Endothelial cell of umbilical vein (primary cell): ENCODE results near the gene EXOC6. TPM values are rescaled to one million over a fixed set of nuclear protein-coding genes. Genes with fewer than 3 reads are reported as not detected.

Experiments used
- BruUV-seq: library from RNA; stranded (reverse); fragments of 400-500 nt; replicated peaks from 2 replicates; lab custom pipeline; 2021; lab: Mats Ljungman, UMichigan
- CTCF ChIA-PET: fragments of 300-600, 350-600 bp; sonication (Branson Sonifier 250); formaldehyde crosslinking; loops from one replicate; lab custom pipeline; 2021; ENCODE audit warnings: antibody characterized with exemption, inconsistent platforms; lab: Charles Lee
- POLR2A ChIA-PET: fragments of 300-600, 350-600 bp; sonication (Branson Sonifier 250); formaldehyde crosslinking; loops from one replicate; lab custom pipeline; 2021; ENCODE audit warnings: antibody characterized with exemption, inconsistent platforms; lab: Charles Lee
- DNase-seq: peaks from one replicate; pipeline ENCODE4 v3.0.0-alpha.2; 2011; ENCODE audit warnings: low read depth, low spot score
- FAIRE-seq: peaks from 2 replicates; lab custom pipeline; 2011; peaks lifted over from hg19 to GRCh38; lab: Jason Lieb, UNC
- H2AFZ ChIP-seq: 2 replicates; pipeline ENCODE4 v1.6.0; 2012; ENCODE audit warnings: low read depth, low read length, control low read depth, inconsistent platforms
- H3K27ac ChIP-seq: 2 replicates; pipeline ENCODE4 v1.5.1; 2011; ENCODE audit warnings: low read depth, mild to moderate bottlenecking, control low read depth, low read length, moderate library complexity; ENCODE audit not compliant: insufficient read depth
- H3K27me3 ChIP-seq, 2 experiments: 2 replicates each; pipeline versions ENCODE4 v1.6.0 to v1.6.1; 2011; ENCODE audit warnings: low read length in 2 of 2, mixed read lengths in 1 of 2; ENCODE audit not compliant: control insufficient read depth in 2 of 2, insufficient read depth in 2 of 2
- H3K36me3 ChIP-seq, 2 experiments: 2 replicates in 1 of 2; 3 replicates in 1 of 2; pipeline ENCODE4 v1.5.1; 2011; ENCODE audit warnings: low read length in 2 of 2, mild to moderate bottlenecking in 1 of 2, moderate library complexity in 1 of 2; ENCODE audit not compliant: control insufficient read depth in 2 of 2, insufficient read depth in 2 of 2; ENCODE audit errors: extremely low read depth in 1 of 2
- H3K4me1 ChIP-seq: 3 replicates; pipeline ENCODE4 v1.5.1; 2011; ENCODE audit warnings: mild to moderate bottlenecking, low read length; ENCODE audit not compliant: control insufficient read depth, insufficient read depth; ENCODE audit errors: extremely low read depth
- H3K4me2 ChIP-seq: 2 replicates; pipeline ENCODE4 v1.6.1; 2011; ENCODE audit warnings: low read length, control low read depth, mixed read lengths; ENCODE audit not compliant: insufficient read depth
- H3K4me3 ChIP-seq, 3 experiments: fragments of 200-600 bp in 1 of 3; sonication (generic), shearing (Covaris generic) in 1 of 3; replicated peaks in 1 of 3; 2 replicates each; pipeline ENCODE4 v1.5.1; 2011 to 2016; ENCODE audit warnings: control low read depth in 3 of 3, low read length in 3 of 3, mild to moderate bottlenecking in 2 of 3, inconsistent platforms in 1 of 3, low read depth in 1 of 3, moderate library complexity in 1 of 3; ENCODE audit not compliant: insufficient read depth in 1 of 3
- H3K79me2 ChIP-seq: 2 replicates; pipeline ENCODE4 v1.6.0; 2012; ENCODE audit warnings: low read length, inconsistent platforms; ENCODE audit not compliant: control insufficient read depth, insufficient read depth
- H3K9ac ChIP-seq: replicated peaks from 2 replicates; pipeline ENCODE3; 2011; ENCODE audit warnings: low read length, control low read depth; ENCODE audit not compliant: insufficient read depth; ENCODE audit errors: extremely low read depth
- H3K9me1 ChIP-seq: replicated peaks from 3 replicates; pipeline ENCODE4 v1.6.0; 2011; ENCODE audit warnings: mild to moderate bottlenecking, low read length; ENCODE audit not compliant: control insufficient read depth, insufficient read depth; ENCODE audit errors: extremely low read depth
- H3K9me3 ChIP-seq: replicated peaks from 2 replicates; pipeline ENCODE4 v1.5.1; 2012; ENCODE audit warnings: low read length, inconsistent platforms; ENCODE audit not compliant: control insufficient read depth, insufficient read depth
- H4K20me1 ChIP-seq: replicated peaks from 2 replicates; pipeline ENCODE3; 2011; ENCODE audit warnings: mild to moderate bottlenecking, low read length; ENCODE audit not compliant: control insufficient read depth, insufficient read depth; ENCODE audit errors: extremely low read depth
- FOS ChIP-seq: IDR thresholded peaks from 2 replicates; pipeline ENCODE4 v1.6.1; 2011; ENCODE audit warnings: mild to moderate bottlenecking, low read length, moderate library complexity, borderline replicate concordance; ENCODE audit not compliant: insufficient read depth
- GATA2 ChIP-seq: IDR thresholded peaks from 2 replicates; pipeline ENCODE4 v1.7.0; 2011; ENCODE audit warnings: low read depth, mild to moderate bottlenecking, moderate library complexity, mixed read lengths, low read length; ENCODE audit not compliant: insufficient read length, insufficient read depth
- JUN ChIP-seq: IDR thresholded peaks from 2 replicates; pipeline ENCODE4 v1.6.1; 2011; ENCODE audit warnings: borderline replicate concordance, low read depth; ENCODE audit not compliant: insufficient read length, insufficient read depth
- MYC ChIP-seq: IDR thresholded peaks from one replicate; pipeline ENCODE4 v1.6.1; 2011; ENCODE audit warnings: mild to moderate bottlenecking, low read depth, low read length
- POLR2AphosphoS5 ChIP-seq: IDR thresholded peaks from 2 replicates; pipeline ENCODE4 v1.6.1; 2012; ENCODE audit warnings: low read depth, mild to moderate bottlenecking, control low read depth, low read length, moderate library complexity; ENCODE audit not compliant: insufficient read depth
- dilution Hi-C: fragments of 300-500 bp; cut with MboI; formaldehyde crosslinking; loops from one replicate; pipeline ENCODE4 v1.15.0; 2019; ENCODE audit warnings: low sequenced_read_pairs; ENCODE audit not compliant: extremely low pct_ligation_motif_present
- intact Hi-C: fragments of 100-400 bp; cut with micrococcal nuclease; formaldehyde crosslinking; loops from one replicate; pipeline ENCODE4 v1.10.0; 2022
- polyA plus RNA-seq, 4 experiments: library from polyadenylated mRNA; depleted of rRNA in 3 of 4; stranded (reverse) in 3 of 4; unstranded in 1 of 4; fragments of >200 nt; gene quantifications; 2 replicates each; pipeline versions ENCODE4 v1.2.1 to v1.2.3, GENCODE V29; 2011 to 2012; ENCODE audit warnings: missing spikeins in 1 of 4
- total RNA-seq: library from RNA; stranded (reverse); gene quantifications from 2 replicates; pipeline ENCODE4 v1.2.3, GENCODE V29; 2021
- TF ChIP-seq, protein P1 (sequence below): IDR thresholded peaks from 2 replicates; pipeline ENCODE4 v1.6.1; 2011; ENCODE audit not compliant: insufficient read depth, insufficient read length
- TF ChIP-seq, protein P2 (sequence below), 2 donors: IDR thresholded peaks; 1 replicate in 1 of 2; 2 replicates in 1 of 2; pipeline ENCODE4 v1.5.1; 2011; ENCODE audit warnings: low read length in 2 of 2, mild to moderate bottlenecking in 2 of 2, moderate library complexity in 2 of 2, control low read depth in 1 of 2, inconsistent platforms in 1 of 2, low read depth in 1 of 2; ENCODE audit not compliant: insufficient read depth in 1 of 2; ENCODE audit errors: extremely low read depth in 1 of 2

EXOC6 gene
- total and polyA plus RNA-seq, 2 donors (not counting 3 experiments of a cell fraction or from before 2014, with no cell fraction given), result 72.6 to 108 TPM

DNA sequence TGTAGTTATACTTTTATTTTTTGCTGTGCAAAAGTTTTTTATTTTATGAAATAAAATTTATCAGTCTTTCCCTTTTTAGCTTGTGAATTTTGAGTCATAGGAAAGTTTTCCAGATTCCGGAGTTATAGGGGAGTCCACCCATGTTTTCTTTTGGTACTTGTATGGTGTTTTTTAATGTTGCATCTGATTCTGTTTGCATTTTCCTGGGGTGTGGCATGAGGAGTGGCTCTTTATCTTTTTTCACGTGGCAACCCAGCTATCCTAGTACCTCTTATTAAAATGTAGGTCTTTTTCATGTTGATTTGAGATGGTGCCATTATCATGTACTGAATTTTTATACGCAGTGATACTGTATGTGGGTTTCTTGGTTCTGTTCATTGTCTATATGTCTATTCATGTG lies 19.7 kb downstream of the EXOC6 start:
- Histone ChIP-seq H3K36me3 (peaks cover 0 to 5% of the 10 kb centered on the region in 2 experiments), H3K9me3 (no peaks in the 10 kb centered on the region), H3K4me3 (no peak overlapping the region), H3K9ac (no peak overlapping the region), H4K20me1 (peaks cover 7% of the 10 kb centered on the region), H3K4me1 (peaks cover 30% of the 10 kb centered on the region), H3K79me2 (peaks cover 72% of the 10 kb centered on the region), H2AFZ (no peak overlapping the region), H3K9me1 (no peaks in the 10 kb centered on the region), H3K4me2 (no peak overlapping the region), H3K27ac (no peak overlapping the region), H3K27me3 (no peaks in the 10 kb centered on the region)
- DNase-seq, result no peak
- dilution Hi-C loops, result no loop called here
- intact Hi-C loops, result no loop called here
- ChIA-PET POLR2A (no interaction called here), CTCF (interaction anchor here (0.8 to 1.3 kb wide), 3 partner anchors 9 to 20 kb away, joined by 3 to 4 read pairs (median 3); partner anchors contain the start of gene EXOC6)
- TF ChIP-seq, protein P1, sequence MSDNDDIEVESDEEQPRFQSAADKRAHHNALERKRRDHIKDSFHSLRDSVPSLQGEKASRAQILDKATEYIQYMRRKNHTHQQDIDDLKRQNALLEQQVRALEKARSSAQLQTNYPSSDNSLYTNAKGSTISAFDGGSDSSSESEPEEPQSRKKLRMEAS, result no peak
- TF ChIP-seq, protein P2, sequence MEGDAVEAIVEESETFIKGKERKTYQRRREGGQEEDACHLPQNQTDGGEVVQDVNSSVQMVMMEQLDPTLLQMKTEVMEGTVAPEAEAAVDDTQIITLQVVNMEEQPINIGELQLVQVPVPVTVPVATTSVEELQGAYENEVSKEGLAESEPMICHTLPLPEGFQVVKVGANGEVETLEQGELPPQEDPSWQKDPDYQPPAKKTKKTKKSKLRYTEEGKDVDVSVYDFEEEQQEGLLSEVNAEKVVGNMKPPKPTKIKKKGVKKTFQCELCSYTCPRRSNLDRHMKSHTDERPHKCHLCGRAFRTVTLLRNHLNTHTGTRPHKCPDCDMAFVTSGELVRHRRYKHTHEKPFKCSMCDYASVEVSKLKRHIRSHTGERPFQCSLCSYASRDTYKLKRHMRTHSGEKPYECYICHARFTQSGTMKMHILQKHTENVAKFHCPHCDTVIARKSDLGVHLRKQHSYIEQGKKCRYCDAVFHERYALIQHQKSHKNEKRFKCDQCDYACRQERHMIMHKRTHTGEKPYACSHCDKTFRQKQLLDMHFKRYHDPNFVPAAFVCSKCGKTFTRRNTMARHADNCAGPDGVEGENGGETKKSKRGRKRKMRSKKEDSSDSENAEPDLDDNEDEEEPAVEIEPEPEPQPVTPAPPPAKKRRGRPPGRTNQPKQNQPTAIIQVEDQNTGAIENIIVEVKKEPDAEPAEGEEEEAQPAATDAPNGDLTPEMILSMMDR (IDR thresholded peaks at IDR 0.05; ENCODE audit: extremely low read depth in 1 of 2, insufficient read depth in 1 of 2, low read depth in 1 of 2, low read length in 2 of 2), result no peak
- TF ChIP-seq JUN (no peak), GATA2 (no peak), POLR2AphosphoS5 (no peak), MYC (no peak), FOS (no peak)
- no peak for FAIRE-seq
- no TSS peak for BruUV-seq
